Endodermal cell (in vitro differentiated cells): ENCODE measurements around the gene DCPS. TPM values are rescaled to one million over a fixed set of nuclear protein-coding genes. Genes with fewer than 3 reads are reported as not detected.

Experiments used
- DNase-seq: peaks from one replicate; pipeline ENCODE4 v3.0.0-alpha.2; 2017
- H3K27ac ChIP-seq: 2 replicates; pipeline ENCODE4 v1.5.1; 2013; ENCODE audit warnings: mild to moderate bottlenecking, low read depth, low read length, moderate library complexity
- H3K27me3 ChIP-seq: 2 replicates; pipeline ENCODE4 v1.6.1; 2013; ENCODE audit warnings: mild to moderate bottlenecking, low read length, moderate library complexity; ENCODE audit not compliant: insufficient read depth, control insufficient read depth, poor library complexity, severe bottlenecking
- H3K36me3 ChIP-seq: 2 replicates; pipeline ENCODE4 v1.7.0; 2013; ENCODE audit warnings: mild to moderate bottlenecking, low read length, moderate library complexity; ENCODE audit not compliant: control insufficient read depth, insufficient read depth
- H3K4me1 ChIP-seq: one replicate; pipeline ENCODE4 v1.7.0; 2013; ENCODE audit warnings: low read length; ENCODE audit not compliant: control insufficient read depth, insufficient read depth
- H3K4me3 ChIP-seq: 2 replicates; pipeline ENCODE4 v1.5.1; 2013; ENCODE audit warnings: mild to moderate bottlenecking, low read length, moderate library complexity
- H3K9ac ChIP-seq: 2 replicates; pipeline ENCODE4 v1.6.1; 2013; ENCODE audit warnings: mild to moderate bottlenecking, low read length, moderate library complexity; ENCODE audit not compliant: poor library complexity, severe bottlenecking; ENCODE audit errors: extremely low read depth
- H3K9me3 ChIP-seq: 2 replicates; pipeline ENCODE4 v1.6.1; 2013; ENCODE audit warnings: mild to moderate bottlenecking, low read length, moderate library complexity; ENCODE audit not compliant: control insufficient read depth
- H3K27ac Mint-ChIP-seq: 2 replicates; pipeline ENCODE4 v1.8.0; 2020; ENCODE audit warnings: mixed read lengths
- H3K27me3 Mint-ChIP-seq: 2 replicates; pipeline ENCODE4 v1.8.0; 2021; ENCODE audit warnings: mild to moderate bottlenecking, mixed read lengths; ENCODE audit not compliant: insufficient read depth
- H3K36me3 Mint-ChIP-seq: 2 replicates; pipeline ENCODE4 v1.8.0; 2020; ENCODE audit warnings: low read depth, mixed read lengths
- H3K4me1 Mint-ChIP-seq: 2 replicates; pipeline ENCODE4 v1.8.0; 2020; ENCODE audit warnings: mixed read lengths
- H3K4me3 Mint-ChIP-seq: 2 replicates; pipeline ENCODE4 v1.8.0; 2020; ENCODE audit warnings: mild to moderate bottlenecking, moderate library complexity, mixed read lengths
- H3K9me3 Mint-ChIP-seq: 2 replicates; pipeline ENCODE4 v1.8.0; 2020; ENCODE audit warnings: mild to moderate bottlenecking, mixed read lengths
- WGBS, 2 experiments: methylation state at CpG; one replicate each; pipeline versions ENCODE4 v1.1.5 to v1.1.7; 2013; ENCODE audit warnings: missing lambda C conversion rate in 2 of 2, mixed read lengths in 1 of 2; ENCODE audit not compliant: insufficient coverage in 1 of 2, insufficient read length in 1 of 2; 5-methylcytosine and 5-hydroxymethylcytosine counted together
- total RNA-seq, 2 donors: library from RNA; stranded (reverse); fragmentation: NEBNext Ultra II Directional in 1 of 2; extraction: Animal tissue kit (Norgen Biotek cat#: 25700) in 1 of 2; gene quantifications; 2 replicates in 1 of 2; 3 replicates in 1 of 2; pipeline ENCODE4 v1.2.1, GENCODE V29; 2021
- TF ChIP-seq, protein P1 (sequence below): fragments of 200-600 bp; sonication (generic); conservative IDR thresholded peaks from 2 replicates; pipeline ENCODE4 v1.5.0; 2021; ENCODE audit warnings: antibody characterized with exemption, mild to moderate bottlenecking

DCPS gene
- total RNA-seq, 2 donors from 2014 or later, result 19.0 to 22.6 TPM

DNA sequence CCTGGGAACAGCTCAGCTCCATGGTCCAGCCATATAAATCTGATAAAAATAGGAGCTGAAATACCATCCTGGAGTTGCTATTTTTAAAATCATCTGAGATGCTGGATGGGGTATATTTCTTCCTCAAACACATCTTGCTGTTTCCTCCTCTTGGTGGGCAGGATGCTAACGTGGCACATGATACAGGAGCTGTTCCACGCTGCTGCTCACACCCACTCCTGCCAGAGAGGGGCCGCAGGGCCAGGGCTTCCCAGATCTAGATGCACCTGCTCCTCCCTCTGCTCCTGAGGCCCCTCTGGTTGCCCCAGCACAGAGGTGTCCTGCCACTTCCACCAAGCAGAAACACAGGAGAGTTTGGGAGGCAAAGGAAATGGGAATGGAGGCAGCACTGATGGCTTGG is 48.3 kb downstream of the DCPS start:
- H3K4me3 Mint-ChIP-seq, result no peak overlapping the region
- no peak overlapping the region for H3K27ac Mint-ChIP-seq
- peaks cover 56% of the 10 kb centered on the region for H3K4me1 Mint-ChIP-seq
- no peak overlapping the region for H3K9ac ChIP-seq
- H3K9me3 Mint-ChIP-seq, result no peaks in the 10 kb centered on the region
- H3K36me3 Mint-ChIP-seq, result peaks cover 17% of the 10 kb centered on the region
- no peaks in the 10 kb centered on the region for H3K9me3 ChIP-seq
- H3K27me3 Mint-ChIP-seq, result no peaks in the 10 kb centered on the region
- H3K27ac ChIP-seq, result no peak overlapping the region
- WGBS, 2 experiments, result 93 to 100% methylated on average over 3 of the region's 3 CpGs
- H3K4me3 ChIP-seq, result no peak overlapping the region
- TF ChIP-seq, protein P1, sequence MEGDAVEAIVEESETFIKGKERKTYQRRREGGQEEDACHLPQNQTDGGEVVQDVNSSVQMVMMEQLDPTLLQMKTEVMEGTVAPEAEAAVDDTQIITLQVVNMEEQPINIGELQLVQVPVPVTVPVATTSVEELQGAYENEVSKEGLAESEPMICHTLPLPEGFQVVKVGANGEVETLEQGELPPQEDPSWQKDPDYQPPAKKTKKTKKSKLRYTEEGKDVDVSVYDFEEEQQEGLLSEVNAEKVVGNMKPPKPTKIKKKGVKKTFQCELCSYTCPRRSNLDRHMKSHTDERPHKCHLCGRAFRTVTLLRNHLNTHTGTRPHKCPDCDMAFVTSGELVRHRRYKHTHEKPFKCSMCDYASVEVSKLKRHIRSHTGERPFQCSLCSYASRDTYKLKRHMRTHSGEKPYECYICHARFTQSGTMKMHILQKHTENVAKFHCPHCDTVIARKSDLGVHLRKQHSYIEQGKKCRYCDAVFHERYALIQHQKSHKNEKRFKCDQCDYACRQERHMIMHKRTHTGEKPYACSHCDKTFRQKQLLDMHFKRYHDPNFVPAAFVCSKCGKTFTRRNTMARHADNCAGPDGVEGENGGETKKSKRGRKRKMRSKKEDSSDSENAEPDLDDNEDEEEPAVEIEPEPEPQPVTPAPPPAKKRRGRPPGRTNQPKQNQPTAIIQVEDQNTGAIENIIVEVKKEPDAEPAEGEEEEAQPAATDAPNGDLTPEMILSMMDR, result no peak
- H3K36me3 ChIP-seq, result no peaks in the 10 kb centered on the region
- DNase-seq, result no peak
- H3K27me3 ChIP-seq, result no peaks in the 10 kb centered on the region
- H3K4me1 ChIP-seq, result peaks cover 23% of the 10 kb centered on the region

DNA sequence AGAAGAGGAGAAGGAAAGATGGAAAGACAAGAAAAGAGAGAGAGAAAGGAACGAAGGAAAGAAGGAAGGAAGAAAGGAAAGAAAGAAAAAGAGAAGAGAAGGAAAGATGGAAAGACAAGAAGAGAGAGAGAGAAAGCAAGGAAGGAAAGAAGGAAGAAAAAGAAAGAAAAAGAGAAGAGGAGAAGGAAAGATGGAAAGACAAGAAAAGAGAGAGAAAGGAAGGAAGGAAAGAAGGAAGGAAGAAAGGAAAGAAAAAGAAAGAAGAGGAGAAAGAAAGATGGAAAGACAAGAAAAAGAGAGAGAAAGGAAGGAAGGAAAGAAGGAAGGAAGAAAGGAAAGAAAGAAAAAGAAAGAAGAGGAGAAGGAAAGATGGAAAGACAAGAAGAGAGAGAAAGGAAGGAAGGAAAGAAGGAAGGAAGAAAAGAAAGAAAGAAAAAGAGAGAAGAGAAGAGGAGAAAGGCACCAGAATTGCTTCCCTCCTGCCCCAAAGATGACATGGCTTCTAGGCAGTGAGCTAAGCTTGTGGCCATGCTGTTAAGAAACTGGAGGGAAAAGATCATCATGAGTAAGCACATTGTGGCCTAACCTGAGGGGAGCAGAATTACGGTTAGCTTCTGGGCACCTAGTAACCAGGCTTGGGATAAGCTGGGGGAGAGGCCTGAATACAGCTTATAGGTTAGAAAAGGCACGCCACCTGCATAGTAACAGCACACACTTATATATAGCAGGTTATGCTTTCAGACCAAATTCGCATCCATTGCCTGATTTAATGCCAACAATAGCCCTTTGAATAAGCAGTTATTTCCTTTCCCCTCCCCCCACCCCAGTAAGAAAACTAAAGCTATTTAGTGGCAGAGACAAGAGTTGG is 49.3 kb downstream of the DCPS start:
- H3K27ac ChIP-seq, result no peak overlapping the region
- H3K9me3 ChIP-seq, result no peaks in the 10 kb centered on the region
- no peaks in the 10 kb centered on the region for H3K36me3 ChIP-seq
- Mint-ChIP-seq H3K27ac (peak overlapping the region; percentile 61), H3K4me1 (peaks cover 54% of the 10 kb centered on the region), H3K9me3 (no peaks in the 10 kb centered on the region), H3K27me3 (no peaks in the 10 kb centered on the region), H3K4me3 (peak overlapping the region; percentile 80), H3K36me3 (peaks cover 13% of the 10 kb centered on the region)
- H3K9ac ChIP-seq, result no peak overlapping the region
- 90 to 94% methylated on average over 2 to 4 of the region's 4 CpGs for WGBS, 2 experiments
- peaks cover 14% of the 10 kb centered on the region for H3K4me1 ChIP-seq
- H3K27me3 ChIP-seq, result no peaks in the 10 kb centered on the region
- TF ChIP-seq, protein P1, result no peak
- DNase-seq, result no peak
- peak overlapping the region; percentile 54 for H3K4me3 ChIP-seq

DNA sequence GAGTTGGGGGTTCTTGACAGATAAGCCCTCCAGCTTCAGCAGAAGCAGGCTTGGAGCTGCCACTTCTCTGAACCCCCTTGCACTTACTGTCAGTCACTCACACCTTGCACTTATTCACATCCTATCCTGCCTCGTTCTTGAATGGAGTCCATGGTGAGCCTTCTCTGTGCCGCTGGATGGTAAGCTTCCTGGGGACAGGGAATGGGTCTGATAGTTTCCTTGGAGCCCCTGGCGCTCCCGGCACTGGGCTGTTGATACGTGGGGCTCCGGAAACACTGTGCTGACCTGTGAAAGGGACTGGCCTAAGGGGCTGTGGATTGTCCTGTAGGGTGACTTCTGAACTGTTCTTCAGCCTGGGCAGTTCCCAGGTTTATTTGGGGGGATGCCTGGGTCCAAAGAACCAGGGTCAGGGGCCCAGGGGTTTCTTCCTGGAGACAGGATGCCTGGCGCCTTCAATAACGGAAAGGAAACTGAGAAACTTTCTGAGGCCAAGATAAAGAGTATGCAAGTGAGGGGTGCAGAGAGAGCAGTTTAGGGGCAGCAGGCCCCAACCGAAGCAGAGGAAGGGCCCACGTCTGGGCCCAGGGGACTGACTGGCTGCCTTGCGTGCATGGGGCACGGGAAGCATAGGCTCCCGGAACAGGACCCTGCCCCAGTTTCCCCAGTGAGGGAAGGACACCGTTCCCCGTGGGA is 50.9 kb downstream of the DCPS start:
- Histone ChIP-seq H3K4me1 (peaks cover 12% of the 10 kb centered on the region), H3K27me3 (no peaks in the 10 kb centered on the region), H3K4me3 (peak overlapping the region; percentile 86), H3K27ac (peak overlapping the region; percentile 34), H3K36me3 (no peaks in the 10 kb centered on the region), H3K9ac (peak overlapping the region; percentile 55), H3K9me3 (no peaks in the 10 kb centered on the region)
- Mint-ChIP-seq H3K9me3 (no peaks in the 10 kb centered on the region), H3K27me3 (no peaks in the 10 kb centered on the region), H3K4me1 (peaks cover 51% of the 10 kb centered on the region), H3K4me3 (peak overlapping the region; percentile 80), H3K27ac (peak overlapping the region; percentile 88), H3K36me3 (peaks cover 13% of the 10 kb centered on the region)
- WGBS, 2 experiments, result 28 to 33% methylated on average over 13 to 15 of the region's 15 CpGs
- DNase-seq, result no peak
- TF ChIP-seq, protein P1, result no peak
